GM21515 (cell line): ENCODE results near the gene TASP1.
"Not testable (repeated sequence)": the region's sequence is repeated elsewhere in the genome, so short reads cannot be mapped to it uniquely, and the experiment has no call there.

ENCODE experiments used
- ATAC-seq: cut with Tn5 transposase; IDR thresholded peaks from one replicate; pipeline ENCODE4 v1.9.1; 2021; ENCODE audit not compliant: unreplicated experiment

The TASP1 gene

DNA sequence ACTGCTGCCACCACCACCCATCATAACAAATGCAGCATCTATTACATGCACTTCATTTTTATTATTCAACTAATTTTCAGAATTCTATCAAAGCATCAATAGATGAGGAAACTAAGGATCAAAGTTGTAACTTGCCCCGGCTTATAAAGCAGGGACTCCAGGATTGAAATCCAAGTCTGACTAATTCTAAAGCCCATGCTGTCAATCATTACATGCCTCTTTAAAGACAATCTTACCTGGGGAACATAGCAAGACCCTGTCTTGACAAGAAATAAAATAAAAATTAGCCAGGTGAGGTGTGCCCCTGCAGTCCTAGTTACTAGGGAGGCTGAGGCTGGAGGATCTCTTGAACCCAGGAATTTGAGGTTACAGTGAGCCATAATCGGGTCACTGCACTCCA lies 235.3 kb downstream of the TASP1 start:
- ATAC-seq, result no peak

DNA sequence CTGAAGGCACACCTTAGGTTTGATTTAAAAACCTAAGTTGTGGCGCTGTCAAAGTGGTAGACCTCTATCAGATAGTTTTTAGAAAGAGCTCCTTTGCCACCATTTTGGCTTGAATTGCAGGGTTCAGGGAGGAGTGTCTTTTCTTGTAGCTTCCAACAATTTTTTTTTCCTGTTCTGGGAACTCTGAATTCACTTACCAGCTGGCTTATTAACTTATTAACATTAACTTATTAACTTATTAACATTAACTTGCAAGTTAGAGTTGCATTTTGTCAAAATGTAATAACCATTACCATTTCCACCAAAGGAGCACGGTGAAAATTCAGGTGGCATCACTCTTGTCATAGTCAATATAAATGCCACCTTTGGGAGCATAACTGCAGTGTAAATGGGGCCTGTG lies 235.7 kb downstream of the TASP1 start:
- ATAC-seq, result no peak

DNA sequence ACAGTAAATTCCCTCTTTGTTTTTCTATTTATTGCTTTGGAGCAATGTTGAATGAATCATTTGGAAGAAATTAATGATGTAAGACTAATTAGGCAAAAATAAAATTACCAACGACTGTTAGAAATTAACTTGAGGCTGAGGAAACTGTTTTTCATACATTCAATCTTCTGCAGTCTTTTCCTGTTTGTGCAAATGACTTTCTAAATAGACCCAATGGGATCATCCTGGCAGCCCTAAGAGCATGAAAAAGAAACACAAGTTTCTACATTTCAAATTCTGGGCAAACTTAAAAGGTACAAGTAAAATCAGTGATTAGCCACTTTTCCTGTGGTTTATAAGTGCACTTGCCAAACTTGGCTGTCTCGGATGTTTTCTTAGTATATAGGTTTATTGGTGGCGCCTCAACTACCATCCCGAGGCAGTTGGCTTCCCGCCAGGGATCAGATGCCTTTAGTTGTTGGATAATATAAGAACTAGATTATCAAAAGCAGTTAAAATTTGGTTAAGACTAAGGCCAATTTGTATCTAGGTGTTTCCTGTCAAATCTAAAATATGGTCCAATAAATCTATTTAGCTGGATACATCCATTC lies 236.5 kb downstream of the TASP1 start:
- ATAC-seq, result no peak

DNA sequence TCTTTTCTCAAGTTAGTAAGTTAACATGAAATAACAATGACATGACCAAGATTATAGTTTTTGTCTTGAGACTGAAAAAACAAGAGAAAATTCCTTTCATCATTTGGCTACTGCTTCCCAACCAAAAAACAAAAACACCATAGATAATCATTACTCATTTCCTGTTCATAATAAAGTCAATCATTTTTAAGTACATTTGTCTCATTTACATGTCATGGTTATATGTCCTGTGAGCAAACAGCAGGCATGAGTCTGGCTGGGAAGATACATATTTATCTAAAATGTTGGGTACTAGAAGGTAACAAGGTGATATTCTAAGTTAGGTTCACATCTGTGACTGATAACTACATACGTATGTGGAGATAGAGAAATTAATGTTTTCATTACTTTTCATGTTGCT lies 237.1 kb downstream of the TASP1 start:
- no peak for ATAC-seq

DNA sequence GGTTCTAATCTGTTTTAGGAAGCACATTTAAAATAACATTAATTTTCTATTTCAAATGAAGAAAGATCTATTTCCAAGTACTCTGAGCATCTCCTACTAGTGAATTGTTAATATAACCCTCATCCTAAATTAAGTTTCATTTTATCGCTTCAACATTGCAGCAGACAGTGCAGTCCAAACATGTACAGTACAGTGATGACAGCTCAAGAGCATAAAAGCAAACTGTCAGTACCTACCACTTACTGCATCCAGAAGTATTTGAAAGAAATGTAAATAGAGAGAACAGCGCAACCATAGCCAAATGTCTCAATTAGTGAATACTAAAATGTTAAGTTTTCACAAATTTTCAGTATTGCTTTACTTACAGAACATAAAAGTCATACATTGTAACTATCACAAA lies 238.3 kb downstream of the TASP1 start:
- no peak for ATAC-seq

DNA sequence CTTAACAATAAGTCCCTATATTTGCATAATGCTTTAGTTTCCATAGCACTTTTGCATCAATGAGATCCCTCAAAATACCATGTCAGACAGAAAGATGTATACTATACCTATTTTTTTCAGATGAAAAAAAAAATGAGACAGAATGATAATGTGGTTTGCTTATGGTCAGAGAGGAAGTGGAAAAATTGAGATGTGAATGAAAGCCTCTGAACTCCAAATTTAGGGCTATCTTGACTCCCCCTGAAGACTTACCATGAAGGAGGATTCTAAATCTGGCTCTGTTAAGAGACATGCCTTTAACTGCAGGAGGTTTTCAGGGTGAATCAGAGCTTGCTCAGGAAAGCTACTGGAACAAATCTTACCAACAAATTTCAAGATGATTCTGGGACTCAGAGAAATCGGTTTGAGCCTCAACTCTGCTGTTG lies 241.4 kb downstream of the TASP1 start:
- ATAC-seq, result no peak

DNA sequence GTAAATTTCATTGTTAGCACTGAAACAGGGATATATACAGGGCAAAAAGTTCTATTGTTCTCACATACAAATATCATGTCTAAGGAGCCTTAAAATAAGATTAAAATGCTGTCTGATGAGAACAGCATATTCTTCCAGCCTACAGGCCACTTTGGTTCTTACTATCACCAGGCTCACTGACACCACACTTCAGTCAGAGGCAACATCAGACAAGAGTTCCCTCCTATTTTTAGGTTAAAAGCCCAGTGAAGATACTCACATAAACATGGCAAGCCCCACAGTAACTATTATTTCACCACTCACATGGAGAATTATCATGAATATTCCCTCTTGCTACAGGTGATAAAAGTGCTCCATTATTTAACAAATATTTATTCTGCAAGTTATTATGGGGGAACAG lies 241.9 kb downstream of the TASP1 start:
- ATAC-seq, result no peak

DNA sequence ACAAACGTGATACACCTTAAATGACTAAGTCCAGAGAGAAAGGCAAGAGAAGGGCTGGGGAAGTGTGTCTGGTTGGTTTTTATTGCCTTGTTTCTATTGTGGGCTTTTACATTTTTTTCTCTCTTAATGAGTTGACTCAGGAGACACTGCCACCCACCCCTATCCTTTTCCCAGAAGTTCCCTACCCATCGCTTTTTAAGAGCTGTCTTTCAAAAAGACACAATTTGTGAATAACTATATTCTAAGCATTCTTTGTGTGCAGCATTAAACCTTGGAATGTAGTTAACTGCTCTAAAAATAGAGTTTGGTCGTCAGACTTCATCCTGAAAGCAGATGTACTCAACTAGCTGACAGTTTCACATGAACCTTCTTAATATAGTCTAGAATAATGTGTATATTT lies 242.7 kb downstream of the TASP1 start:
- ATAC-seq, result no peak

DNA sequence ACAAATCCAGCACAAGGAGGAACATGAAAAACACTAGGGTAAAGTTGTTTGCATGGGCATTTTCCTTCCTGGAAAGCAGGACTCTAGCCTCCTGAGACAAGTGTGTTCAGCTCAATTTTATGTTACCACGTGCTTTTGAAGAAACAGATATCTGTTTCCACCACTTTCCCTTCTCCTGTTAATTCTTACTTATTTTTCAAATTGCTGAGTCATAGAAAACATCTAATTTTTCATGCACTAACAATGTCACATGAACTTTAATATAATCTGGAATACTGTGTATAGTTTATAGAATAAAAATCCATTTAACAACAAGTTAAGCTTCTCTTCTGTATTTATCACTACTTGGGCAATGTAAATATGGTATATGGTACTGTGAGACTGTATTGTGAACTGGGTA lies 243.5 kb downstream of the TASP1 start:
- no peak for ATAC-seq

DNA sequence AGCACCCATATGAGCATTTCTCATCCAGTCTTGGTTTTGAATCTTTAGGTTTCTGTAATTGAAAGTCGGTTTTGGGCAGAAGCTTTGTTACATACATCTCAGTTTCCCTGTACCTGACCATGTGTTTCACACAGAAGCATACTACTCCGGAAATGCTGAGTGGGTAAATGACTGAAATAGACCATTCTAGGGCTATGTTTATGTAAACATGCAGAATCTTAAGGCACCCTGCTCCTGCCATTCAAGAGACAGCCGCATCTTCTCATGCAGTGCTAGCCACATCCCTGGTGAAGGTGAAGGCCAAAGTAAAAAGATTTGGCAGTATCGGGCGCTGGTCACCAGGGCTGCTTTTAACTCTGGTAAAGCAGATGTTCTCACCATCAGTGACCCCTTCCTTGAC lies 246.3 kb downstream of the TASP1 start:
- no peak for ATAC-seq

DNA sequence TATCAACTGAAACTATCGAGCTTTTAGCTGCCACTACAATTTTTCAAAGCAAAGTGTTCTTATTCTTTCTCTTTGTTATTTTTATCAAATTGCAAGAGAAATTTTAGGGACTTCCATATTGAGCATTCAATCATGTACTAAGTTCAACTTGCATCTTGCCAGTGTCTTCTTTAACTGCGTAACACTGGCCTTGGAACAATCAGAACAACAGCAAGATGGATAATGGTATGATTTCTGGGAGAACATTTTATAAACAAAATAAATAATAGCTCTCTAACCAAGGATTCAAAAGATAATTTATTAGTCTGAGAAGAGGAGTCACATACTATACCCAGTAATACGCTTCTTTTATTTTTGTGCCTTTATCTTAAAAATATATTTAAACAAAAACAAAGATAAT lies 249.6 kb downstream of the TASP1 start:
- no peak for ATAC-seq

DNA sequence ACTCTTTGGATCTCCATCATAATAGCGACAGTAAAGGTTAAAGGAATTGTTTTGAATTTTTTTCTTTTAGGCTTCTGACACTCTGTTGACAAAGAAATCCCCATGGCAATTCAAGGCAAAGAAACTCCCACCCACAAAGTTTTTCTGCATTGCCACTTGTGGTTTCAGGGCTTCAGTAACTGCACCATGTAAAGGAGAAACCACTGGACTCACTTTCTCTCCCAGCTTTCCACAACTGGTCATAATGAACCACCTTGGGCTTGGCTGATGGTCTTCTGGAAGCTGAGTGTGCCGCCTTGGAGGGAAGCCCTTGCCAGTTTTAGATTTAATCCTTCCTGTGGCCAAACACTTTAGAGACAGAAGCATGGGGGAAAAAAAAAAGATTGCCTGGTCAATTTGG lies 254.6 kb downstream of the TASP1 start:
- ATAC-seq, result no peak

DNA sequence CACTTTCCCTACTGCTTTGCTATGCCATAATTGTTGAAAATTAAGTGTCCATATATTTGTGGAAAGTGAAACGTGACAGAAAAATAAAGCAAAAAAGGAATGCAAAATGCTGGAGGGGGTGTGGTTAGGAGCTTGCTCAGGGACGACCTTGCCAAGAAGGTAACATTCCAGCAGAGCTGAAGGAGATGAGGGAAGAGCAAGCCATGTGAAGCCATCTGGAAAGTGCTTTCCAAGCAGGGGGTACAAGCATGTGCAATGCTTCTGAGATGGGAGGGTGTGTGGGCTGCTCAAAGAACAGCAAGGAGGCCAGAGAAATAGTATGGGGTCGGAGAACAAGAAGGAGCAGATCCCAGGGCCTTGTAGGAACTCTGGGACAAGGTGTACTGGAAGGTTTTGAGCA lies 255.9 kb downstream of the TASP1 start:
- ATAC-seq, result no peak

DNA sequence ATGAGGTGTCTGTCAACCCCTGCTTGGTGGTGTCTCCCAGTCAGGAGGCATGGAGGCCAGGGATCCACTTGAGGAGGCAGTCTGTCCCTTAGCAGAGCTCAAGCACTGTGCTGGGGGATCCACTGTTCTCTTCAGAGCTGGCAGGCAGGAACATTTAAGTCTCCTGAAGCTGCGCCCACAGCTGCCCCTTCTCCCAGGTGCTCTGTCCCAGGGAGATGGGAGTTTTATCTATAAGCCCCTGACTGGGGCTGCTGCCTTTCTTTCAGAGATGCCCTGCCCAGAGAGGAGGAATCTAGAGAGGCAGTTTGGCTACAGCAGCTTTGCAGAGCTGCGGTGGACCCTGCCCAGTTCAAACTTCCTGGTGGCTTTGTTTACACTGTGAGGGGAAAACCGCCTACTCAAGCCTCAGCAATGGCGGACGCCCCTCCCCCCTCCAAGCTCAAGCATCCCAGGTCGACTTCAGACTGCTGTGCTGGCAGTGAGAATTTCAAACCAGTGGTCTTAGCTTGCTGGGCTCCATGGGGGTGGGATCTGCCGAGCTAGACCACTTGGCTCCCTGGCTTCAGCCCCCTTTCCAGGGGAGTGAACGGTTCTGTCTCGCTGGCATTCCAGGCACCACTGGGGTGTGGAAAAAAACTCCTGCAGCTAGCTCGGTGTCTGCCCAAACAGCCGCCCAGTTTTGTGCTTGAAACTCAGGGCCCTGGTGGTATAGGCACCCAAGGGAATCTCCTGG lies 258.1 kb downstream of the TASP1 start:
- ATAC-seq, result not testable (repeated sequence)

DNA sequence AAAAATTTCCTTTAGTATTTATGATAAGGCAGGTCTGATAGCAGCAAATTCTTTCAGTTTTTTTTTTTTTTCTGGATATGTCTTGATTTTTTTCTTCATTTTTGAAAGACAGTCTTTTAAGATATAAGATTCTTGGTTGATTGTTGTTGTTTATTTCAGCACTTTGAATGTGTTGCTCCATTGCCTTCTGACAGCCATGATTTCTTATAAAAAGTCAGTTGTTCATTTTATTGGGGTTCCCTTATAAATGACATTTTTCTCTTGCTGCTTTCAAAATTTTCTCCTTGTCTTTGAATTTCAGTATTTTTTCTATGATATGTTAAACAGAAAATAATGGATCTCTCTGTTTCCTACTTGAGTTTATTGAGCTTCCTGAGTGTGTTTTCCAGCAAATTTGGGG lies 265.3 kb downstream of the TASP1 start:
- no peak for ATAC-seq

DNA sequence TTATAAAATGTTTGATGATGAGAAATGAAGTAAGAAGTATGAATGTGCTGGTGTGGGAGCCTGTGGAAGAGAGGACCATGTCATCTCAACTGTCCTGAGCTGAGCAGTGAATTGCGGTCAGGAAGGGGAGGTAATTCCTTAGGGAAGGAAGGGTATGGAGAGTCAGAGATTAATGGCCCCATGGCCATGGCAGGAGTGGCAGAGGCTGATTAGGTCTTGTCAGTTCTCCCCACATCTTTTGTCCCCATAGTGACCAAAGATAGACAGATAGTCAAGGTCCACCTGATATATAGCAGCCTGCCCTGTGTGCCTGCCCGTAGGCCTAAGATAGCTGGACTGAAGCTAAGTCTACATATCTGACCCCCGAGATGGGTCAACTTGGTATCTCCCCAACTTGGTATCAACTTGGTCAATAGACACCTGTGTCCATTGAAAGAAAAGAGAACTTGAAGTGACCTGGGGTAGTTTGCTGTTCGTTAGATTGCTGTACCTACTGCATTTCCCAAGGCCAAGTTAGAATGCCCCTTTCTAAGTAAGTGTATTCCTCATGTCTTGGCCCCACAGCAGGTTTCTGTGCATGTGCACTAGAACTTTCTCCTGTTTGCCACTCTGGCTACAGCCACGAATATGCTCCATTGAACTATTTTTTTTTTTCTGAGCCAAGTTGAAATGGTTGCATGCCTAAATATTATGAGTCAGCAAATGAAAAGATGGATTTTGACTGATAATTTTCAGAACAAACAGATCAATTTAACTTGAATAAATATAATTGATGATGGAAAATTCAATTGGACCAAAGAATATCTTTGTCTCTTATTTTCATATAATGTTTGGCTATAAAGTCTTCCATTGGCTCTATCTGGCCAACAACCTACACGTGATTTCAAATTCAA lies 274.2 kb downstream of the TASP1 start:
- no peak for ATAC-seq

DNA sequence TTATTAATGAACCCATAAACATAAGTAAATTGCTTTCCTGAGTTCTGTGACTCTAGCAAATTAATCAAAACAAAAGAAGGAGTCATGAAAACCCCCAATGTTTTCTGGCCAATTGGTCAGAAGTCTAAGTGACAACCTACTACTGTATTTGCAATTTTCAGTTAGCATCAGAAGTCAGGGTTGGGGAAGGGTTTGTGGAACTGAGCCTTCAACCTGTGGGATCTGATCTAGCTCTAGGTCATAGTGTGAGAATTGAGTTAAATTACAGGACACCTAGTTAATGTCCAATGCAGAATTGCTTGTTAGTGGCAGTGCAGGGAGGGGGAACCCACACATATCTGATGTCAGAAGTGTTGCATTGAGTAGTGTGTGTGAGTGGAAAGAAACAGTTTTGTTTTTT lies 275.3 kb downstream of the TASP1 start:
- ATAC-seq, result no peak

DNA sequence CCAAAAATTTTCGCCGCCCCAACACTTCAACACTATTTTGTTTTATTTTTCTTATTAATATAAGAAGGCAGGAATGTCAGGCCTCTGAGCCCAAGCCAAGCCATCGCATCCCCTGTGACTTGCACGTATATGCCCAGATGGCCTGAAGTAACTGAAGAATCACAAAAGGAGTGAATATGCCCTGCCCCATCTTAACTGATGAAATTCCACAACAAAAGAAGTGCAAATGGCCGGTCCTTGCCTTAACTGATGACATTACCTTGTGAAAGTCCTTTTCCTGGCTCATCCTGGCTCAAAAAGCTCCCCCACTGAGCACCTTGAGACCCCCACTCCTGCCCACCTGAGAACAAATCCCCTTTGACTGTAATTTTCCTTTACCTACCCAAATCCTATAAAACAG lies 276.6 kb downstream of the TASP1 start:
- ATAC-seq, result not testable (repeated sequence)

DNA sequence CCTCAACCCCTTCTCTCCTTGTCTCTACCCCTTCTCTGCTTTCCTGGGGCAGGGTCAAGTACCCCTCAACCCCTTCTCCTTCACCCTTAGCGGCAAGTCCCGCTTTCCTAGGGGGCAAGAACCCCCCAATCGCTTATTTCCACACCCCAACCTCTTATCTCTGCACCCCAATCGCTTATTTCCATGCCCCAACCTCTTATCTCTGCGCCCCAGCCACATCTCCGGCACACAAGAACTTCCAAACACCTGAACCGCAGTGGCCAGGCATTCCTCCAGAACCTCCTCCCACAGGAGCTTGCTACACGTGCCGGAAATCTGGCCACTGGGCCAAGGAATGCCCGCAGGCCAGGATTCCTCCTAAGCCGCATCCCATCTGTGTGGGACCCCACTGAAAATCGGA lies 279.8 kb downstream of the TASP1 start:
- not testable (repeated sequence) for ATAC-seq

DNA sequence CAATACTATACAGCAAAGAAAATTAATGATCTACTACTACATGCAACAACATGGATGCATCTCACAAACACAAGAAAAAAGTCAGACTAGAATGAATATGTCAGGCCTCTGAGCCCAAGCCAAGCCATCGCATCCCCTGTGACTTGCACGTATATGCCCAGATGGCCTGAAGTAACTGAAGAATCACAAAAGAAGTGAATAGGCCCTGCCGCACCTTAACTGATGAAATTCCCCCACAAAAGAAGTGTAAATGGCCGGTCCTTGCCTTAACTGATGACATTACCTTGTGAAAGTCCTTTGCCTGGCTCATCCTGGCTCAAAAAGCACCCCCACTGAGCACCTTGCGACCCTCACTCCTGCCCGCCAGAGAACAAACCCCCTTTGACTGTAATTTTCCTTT lies 280.9 kb downstream of the TASP1 start:
- ATAC-seq, result not testable (repeated sequence)

DNA sequence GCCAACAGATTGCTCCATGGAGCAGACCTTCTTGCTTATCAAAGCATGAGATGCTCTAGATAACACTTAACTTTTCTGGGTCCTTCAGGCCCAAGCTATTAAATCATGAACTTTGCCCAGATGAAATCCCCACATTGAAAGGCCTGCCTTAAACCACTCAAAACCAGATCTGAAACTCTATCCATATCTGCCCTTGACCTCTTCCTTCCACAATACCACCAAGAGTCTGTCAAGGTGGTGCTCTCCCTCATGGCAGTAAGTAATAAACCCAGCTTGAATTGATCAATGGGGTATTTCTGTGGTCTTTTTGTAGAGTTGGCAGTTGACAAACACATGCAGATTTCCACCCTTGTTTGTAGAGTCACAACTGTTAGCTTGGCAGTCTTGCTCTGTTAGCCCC lies 282.1 kb downstream of the TASP1 start:
- no peak for ATAC-seq

DNA sequence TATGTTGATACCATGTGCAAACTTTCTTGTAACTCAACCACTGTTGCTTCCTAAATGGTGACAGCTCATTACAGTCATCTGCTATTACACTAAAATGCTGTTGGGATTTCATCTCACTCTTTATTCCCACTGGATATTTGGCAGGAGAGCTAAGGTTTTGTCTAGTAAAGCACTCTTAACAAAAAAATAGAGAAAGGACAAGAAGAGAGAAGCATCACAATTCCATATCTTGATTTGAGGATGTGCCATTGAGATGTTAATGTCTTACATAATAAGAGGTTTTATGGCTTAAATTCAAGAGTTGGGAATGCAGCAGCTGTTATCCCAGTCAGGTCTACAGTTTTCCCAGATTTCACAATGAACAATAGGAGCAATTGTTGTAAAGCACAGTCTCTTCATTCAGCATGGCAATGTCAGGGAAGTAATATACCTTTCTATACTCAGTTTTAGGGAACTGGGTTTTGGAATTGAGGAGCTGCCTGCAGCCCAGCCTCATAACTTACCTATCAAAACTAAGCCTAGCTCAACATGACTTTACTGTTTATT lies 282.7 kb downstream of the TASP1 start:
- no peak for ATAC-seq
